Measurements from ENCODE around the gene AMACR. TPM values are rescaled to one million over a fixed set of nuclear protein-coding genes. Genes with fewer than 3 reads are reported as not detected.

Gene AMACR
- total and polyA plus RNA-seq, 2 experiments from 2014 or later: 6.7 to 12.6 TPM

- Histone ChIP-seq H3F3A (replicated peaks; ENCODE audit: low read depth) (peaks cover 12% of the 10 kb centered on the region), H4K20me1 (replicated peaks; ENCODE audit: insufficient read depth) (no peaks in the 10 kb centered on the region), H3K4me3 (no peak overlapping the region), H3K36me3 (ENCODE audit: insufficient read depth) (no peaks in the 10 kb centered on the region; the same call in 1 of the 2 replicates), H2AFZ (no peak overlapping the region), H3K4me1 (ENCODE audit: insufficient read depth) (peaks cover 9% of the 10 kb centered on the region; the same call in 1 of the 2 replicates), H3K4me2 (no peak overlapping the region), H3K79me2 (replicated peaks; ENCODE audit: insufficient read depth) (no peaks in the 10 kb centered on the region), H3K27me3 (ENCODE audit: insufficient read depth) (no peaks in the 10 kb centered on the region), H3K27ac (ENCODE audit: low read depth) (no peak overlapping the region), H3K9me2 (ENCODE audit: insufficient read depth) (peaks cover 17% of the 10 kb centered on the region)
- no peak for TF ChIP-seq ZNF462 (CRISPR knock-in tag; IDR thresholded peaks at IDR 0.05)
- no peak for DNase-seq (ENCODE audit: low spot score)
- Mint-ChIP-seq H3K4me3 (no peak overlapping the region), H3K27ac (no peak overlapping the region), H3K36me3 (ENCODE audit: low read depth) (peaks cover 24% of the 10 kb centered on the region), H3K9me3 (no peaks in the 10 kb centered on the region; the same call in 2 of the 3 replicates), H3K27me3 (ENCODE audit: insufficient read depth, low read depth, poor library complexity) (no peaks in the 10 kb centered on the region), H3K4me1 (no peaks in the 10 kb centered on the region; the same call in 2 of the 3 replicates)
- ATAC-seq: no peak
These were observed 22.4 kb downstream of the AMACR start for GRCh38 chr5:33985447-33985846.

- Histone ChIP-seq H3F3A (replicated peaks; ENCODE audit: low read depth) (peaks cover 12% of the 10 kb centered on the region), H3K4me1 (ENCODE audit: insufficient read depth) (peaks cover 13% of the 10 kb centered on the region), H4K20me1 (replicated peaks; ENCODE audit: insufficient read depth) (no peaks in the 10 kb centered on the region), H3K9me2 (ENCODE audit: insufficient read depth) (peaks cover 18% of the 10 kb centered on the region), H3K27me3 (ENCODE audit: insufficient read depth) (no peaks in the 10 kb centered on the region), H3K36me3 (ENCODE audit: insufficient read depth) (no peaks in the 10 kb centered on the region; the same call in 1 of the 2 replicates), H2AFZ (no peak within 1 kb of the TSS), H3K4me2 (no peak within 1 kb of the TSS), H3K79me2 (replicated peaks; ENCODE audit: insufficient read depth) (no peaks in the 10 kb centered on the region), H3K27ac (ENCODE audit: low read depth) (0 out of 2 replicates have a peak within 1 kb of the TSS, but pooled peaks have one; percentile 39), H3K4me3 (no peak within 1 kb of the TSS)
- DNase-seq (ENCODE audit: low spot score) (no peak), ATAC-seq (no peak)
- no peaks in the 10 kb centered on the region; the same call in 2 of the 3 replicates for H3K9me3 Mint-ChIP-seq
- no peaks in the 10 kb centered on the region; the same call in 2 of the 3 replicates for H3K4me1 Mint-ChIP-seq
- H3K27me3 Mint-ChIP-seq (ENCODE audit: insufficient read depth, low read depth, poor library complexity): no peaks in the 10 kb centered on the region
- no peak within 1 kb of the TSS for H3K27ac Mint-ChIP-seq
- H3K36me3 Mint-ChIP-seq (ENCODE audit: low read depth): peaks cover 24% of the 10 kb centered on the region
- H3K4me3 Mint-ChIP-seq: no peak within 1 kb of the TSS
- TF ChIP-seq EZH2phosphoT487 (IDR thresholded peaks at IDR 0.05; ENCODE audit: unreplicated experiment) (no peak), ETS1 (IDR thresholded peaks at IDR 0.05) (no peak), CREB1 (CRISPR knock-in tag; IDR thresholded peaks at IDR 0.05; ENCODE audit: low read depth) (no peak), STAT1 (IDR thresholded peaks at IDR 0.05; ENCODE audit: unreplicated experiment) (no peak), POLR2AphosphoS5 (IDR thresholded peaks at IDR 0.05; ENCODE audit: low read depth) (no peak), CTCF (conservative IDR thresholded peaks at IDR 0.05; ENCODE audit: low read depth in 2 of 2) (no peak), ZNF331 (CRISPR knock-in tag; IDR thresholded peaks at IDR 0.05; ENCODE audit: low read depth) (no peak)
These were observed 23.2 kb downstream of the AMACR start, which contains the start of gene SLC45A2 for GRCh38 chr5:33984671-33985124. TSS of gene SLC45A2 (minus strand) at chr5:33984693. CDS start at chr5:33984583, 110 bp downstream.
